Lower leg skin (tissue), 4 donors: ENCODE data around the gene ELMOD1. TPM values are rescaled to one million over a fixed set of nuclear protein-coding genes. Genes with fewer than 3 reads are reported as not detected.

Experiments used
- DNase-seq, 2 donors: peaks; one replicate each; pipeline ENCODE4 v3.0.0-alpha.2; 2019; ENCODE audit warnings: low spot score in 2 of 2
- H3K4me3 ChIP-seq: fragments of 200-600 bp; sonication (generic); 2 replicates; pipeline ENCODE4 v1.5.1; 2017; ENCODE audit warnings: mild to moderate bottlenecking, low read depth; ENCODE audit not compliant: poor library complexity, severe bottlenecking
- CTCF ChIP-seq, 3 donors: fragments of 450-650 bp; IDR thresholded peaks; one replicate each; pipeline ENCODE4 v1.5.1; 2016; ENCODE audit warnings: antibody characterized with exemption in 3 of 3, mild to moderate bottlenecking in 3 of 3, moderate library complexity in 2 of 3
- POLR2A ChIP-seq, 2 donors: fragments of 450-650 bp; IDR thresholded peaks; one replicate each; pipeline ENCODE4 v1.6.1; 2016 to 2017; ENCODE audit warnings: antibody characterized with exemption in 2 of 2, mild to moderate bottlenecking in 1 of 2, moderate library complexity in 1 of 2
- WGBS, 2 donors: methylation state at CpG; one replicate each; pipeline ENCODE4 v1.1.5; 2018; 5-methylcytosine and 5-hydroxymethylcytosine counted together
- intact Hi-C: fragments of 100-400 bp; cut with DNase I; formaldehyde crosslinking; loops from one replicate; pipeline ENCODE4 v1.15.0; 2023; ENCODE audit warnings: low total_unique reads
- total RNA-seq, 4 donors: library from RNA; depleted of rRNA; stranded (reverse); fragments of >200 nt; gene quantifications; one replicate each; pipeline ENCODE4 v1.1.0, GENCODE V29; 2016

ELMOD1 gene
- total RNA-seq, 4 donors from 2014 or later: 48.2 to 164 (median 72.3) TPM

GRCh38 chr11:107631931-107632330, 41.0 kb downstream of the ELMOD1 start:
- WGBS, 2 donors: 58 to 60% methylated on average over 2 of the region's 2 CpGs
- no peak for TF ChIP-seq CTCF (IDR thresholded peaks at IDR 0.05)
- TF ChIP-seq POLR2A (IDR thresholded peaks at IDR 0.05): no peak
- no peak overlapping the region for H3K4me3 ChIP-seq
- no peak for DNase-seq
- intact Hi-C loops: no loop called here

- DNase-seq: no peak
- H3K4me3 ChIP-seq: no peak overlapping the region
- TF ChIP-seq CTCF (IDR thresholded peaks at IDR 0.05) (no peak), POLR2A (IDR thresholded peaks at IDR 0.05) (no peak)
- 94 to 99% methylated on average over 2 of the region's 2 CpGs for WGBS, 2 donors
- intact Hi-C loops: no loop called here
Observed at GRCh38 chr11:107646783-107647182, 55.8 kb downstream of the ELMOD1 start.

GRCh38 chr11:107648242-107648641, 57.3 kb downstream of the ELMOD1 start:
- intact Hi-C loops: no loop called here
- H3K4me3 ChIP-seq: no peak overlapping the region
- 73 to 82% methylated on average over 3 of the region's 3 CpGs for WGBS, 2 donors
- no peak for TF ChIP-seq CTCF (IDR thresholded peaks at IDR 0.05)
- TF ChIP-seq POLR2A (IDR thresholded peaks at IDR 0.05): no peak
- no peak for DNase-seq

GRCh38 chr11:107651672-107652071, 60.7 kb downstream of the ELMOD1 start:
- intact Hi-C loops: no loop called here
- DNase-seq: no peak
- TF ChIP-seq POLR2A (IDR thresholded peaks at IDR 0.05) (no peak), CTCF (IDR thresholded peaks at IDR 0.05) (no peak)
- no peak overlapping the region for H3K4me3 ChIP-seq
- 75 to 82% methylated on average over 4 of the region's 4 CpGs for WGBS, 2 donors

GRCh38 chr11:107653076-107653475, 62.1 kb downstream of the ELMOD1 start:
- DNase-seq: no peak
- H3K4me3 ChIP-seq: no peak overlapping the region
- intact Hi-C loops: no loop called here
- TF ChIP-seq POLR2A (IDR thresholded peaks at IDR 0.05): no peak
- TF ChIP-seq CTCF (IDR thresholded peaks at IDR 0.05): no peak
- 86% methylated on average over 1 of the region's 1 CpG for WGBS, 2 donors

- DNase-seq: no peak
- H3K4me3 ChIP-seq: no peak overlapping the region
- intact Hi-C loops: loop anchor here (5.0 kb wide), 1 partner anchor 808 kb away; no protein-coding TSS in a partner anchor
- TF ChIP-seq CTCF (IDR thresholded peaks at IDR 0.05) (no peak), POLR2A (IDR thresholded peaks at IDR 0.05) (no peak)
- 54 to 55% methylated on average over 4 of the region's 4 CpGs for WGBS, 2 donors
Observed at GRCh38 chr11:107655602-107656001, 64.7 kb downstream of the ELMOD1 start.
